CD4-positive, CD25-positive, alpha-beta regulatory T cell (primary cell): ENCODE data around the gene TSPOAP1. TPM values are rescaled to one million over a fixed set of nuclear protein-coding genes. Genes with fewer than 3 reads are reported as not detected.
"Not testable (repeated sequence)": the region's sequence is repeated elsewhere in the genome, so short reads cannot be mapped to it uniquely, and the experiment has no call there.

Experiments used
- ATAC-seq, 2 donors: fragments of 150-1000 bp; cut with Tn5 transposase; one replicate each; pipeline ENCODE4 v1.10.0; 2021; ENCODE audit warnings: low read depth in 2 of 2, moderate number of reproducible peaks in 2 of 2, moderate library complexity in 1 of 2
- DNase-seq, 3 donors: peaks; one replicate each; pipeline versions ENCODE4 v3.0.0 to v3.0.0-alpha.2; 2012 to 2022; ENCODE audit warnings: mixed read lengths in 1 of 3
- H3K27ac ChIP-seq: one replicate; pipeline ENCODE4 v1.7.0; 2013; ENCODE audit warnings: mild to moderate bottlenecking, low read length; ENCODE audit not compliant: insufficient read depth, poor library complexity, severe bottlenecking
- H3K27me3 ChIP-seq: one replicate; pipeline ENCODE4 v1.7.0; 2013; ENCODE audit warnings: low read length; ENCODE audit not compliant: control insufficient read depth, insufficient read depth
- H3K36me3 ChIP-seq: one replicate; pipeline ENCODE4 v1.7.0; 2013; ENCODE audit warnings: mild to moderate bottlenecking, low read length, moderate library complexity; ENCODE audit not compliant: control insufficient read depth, insufficient read depth
- H3K4me1 ChIP-seq: 2 replicates; pipeline ENCODE4 v1.7.0; 2013; ENCODE audit warnings: mild to moderate bottlenecking, low read length; ENCODE audit not compliant: insufficient read depth, control insufficient read depth, poor library complexity, severe bottlenecking
- H3K4me3 ChIP-seq: one replicate; pipeline ENCODE4 v1.7.0; 2013; ENCODE audit warnings: low read depth, mild to moderate bottlenecking, low read length, moderate library complexity
- H3K9me3 ChIP-seq, 2 experiments: 1 replicate in 1 of 2; 2 replicates in 1 of 2; pipeline ENCODE4 v1.7.0; 2013; ENCODE audit warnings: low read length in 2 of 2, mild to moderate bottlenecking in 1 of 2, moderate library complexity in 1 of 2; ENCODE audit not compliant: control insufficient read depth in 2 of 2
- H3K27ac Mint-ChIP-seq, 3 donors: one replicate each; pipeline ENCODE4 v1.8.0; 2020 to 2022; ENCODE audit warnings: mild to moderate bottlenecking in 3 of 3, mixed read lengths in 3 of 3, moderate library complexity in 2 of 3
- H3K27me3 Mint-ChIP-seq: one replicate; pipeline ENCODE4 v1.8.0; 2022; ENCODE audit warnings: mild to moderate bottlenecking, mixed read lengths
- H3K36me3 Mint-ChIP-seq: one replicate; pipeline ENCODE4 v1.8.0; 2020; ENCODE audit warnings: mixed read lengths
- H3K4me1 Mint-ChIP-seq, 4 donors: one replicate each; pipeline ENCODE4 v1.8.0; 2020 to 2022; ENCODE audit warnings: mixed read lengths in 4 of 4, mild to moderate bottlenecking in 1 of 4
- H3K4me3 Mint-ChIP-seq, 4 donors: one replicate each; pipeline ENCODE4 v1.8.0; 2020 to 2022; ENCODE audit warnings: mild to moderate bottlenecking in 4 of 4, mixed read lengths in 4 of 4, moderate library complexity in 3 of 4
- H3K9me3 Mint-ChIP-seq, 7 donors: one replicate each; pipeline ENCODE4 v1.8.0; 2020 to 2022; ENCODE audit warnings: mixed read lengths in 7 of 7, mild to moderate bottlenecking in 3 of 7, moderate library complexity in 2 of 7
- polyA plus RNA-seq, 4 donors: library from polyadenylated mRNA; unstranded; fragments of 300-500 nt; fragmentation: Illumina TruSeq; gene quantifications; one replicate each; pipeline ENCODE4 v1.2.3, GENCODE V29; 2021
- total RNA-seq: library from RNA; stranded (reverse); gene quantifications from one replicate; pipeline ENCODE4 v1.2.3, GENCODE V29; 2022

The TSPOAP1 gene
- total and polyA plus RNA-seq, 5 donors from 2014 or later, result 0.73 to 47.4 (median 1.0) TPM

GRCh38 chr17:58343131-58343530, 14.5 kb upstream of the TSPOAP1 start:
- H3K4me1 ChIP-seq, result peaks cover 83% of the 10 kb centered on the region
- DNase-seq (no peak), ATAC-seq (no peak)
- no peaks in the 10 kb centered on the region for H3K27me3 Mint-ChIP-seq
- no peaks in the 10 kb centered on the region for H3K27me3 ChIP-seq
- H3K4me3 Mint-ChIP-seq, result peak overlapping the region; percentile 90 to 99 (median 94)
- peak overlapping the region; percentile 83 for H3K4me3 ChIP-seq
- peaks cover 20% of the 10 kb centered on the region for H3K36me3 Mint-ChIP-seq
- peak overlapping the region; percentile 93 to 100 (median 97) for H3K27ac Mint-ChIP-seq
- H3K9me3 Mint-ChIP-seq, result no peaks in the 10 kb centered on the region
- H3K27ac ChIP-seq, result peak overlapping the region; percentile 99
- peaks cover 18 to 97% (median 64%) of the 10 kb centered on the region in 4 donors for H3K4me1 Mint-ChIP-seq
- H3K9me3 ChIP-seq, result no peaks in the 10 kb centered on the region
- peaks cover 30% of the 10 kb centered on the region for H3K36me3 ChIP-seq

- H3K36me3 Mint-ChIP-seq, result peaks cover 15% of the 10 kb centered on the region
- peak overlapping the region; percentile 93 to 100 (median 97) for H3K27ac Mint-ChIP-seq
- peak overlapping the region; percentile 90 to 99 (median 94) for H3K4me3 Mint-ChIP-seq
- H3K9me3 ChIP-seq, result no peaks in the 10 kb centered on the region
- ATAC-seq (no peak), DNase-seq (peak in 1 of 3 donors; percentile 38)
- H3K4me3 ChIP-seq, result peak overlapping the region; percentile 83
- peaks cover 18% of the 10 kb centered on the region for H3K36me3 ChIP-seq
- no peaks in the 10 kb centered on the region for H3K9me3 Mint-ChIP-seq
- H3K4me1 ChIP-seq, result peaks cover 94% of the 10 kb centered on the region
- H3K27me3 Mint-ChIP-seq, result no peaks in the 10 kb centered on the region
- H3K4me1 Mint-ChIP-seq, result peaks cover 18 to 94% (median 58%) of the 10 kb centered on the region in 4 donors
- H3K27ac ChIP-seq, result peak overlapping the region; percentile 99
- H3K27me3 ChIP-seq, result no peaks in the 10 kb centered on the region
Measured at GRCh38 chr17:58341861-58342475, 13.4 kb upstream of the TSPOAP1 start.

GRCh38 chr17:58341136-58341860, 12.7 kb upstream of the TSPOAP1 start:
- Mint-ChIP-seq H3K27ac (peak overlapping the region; percentile 93 to 100 (median 99)), H3K4me3 (peak overlapping the region; percentile 90 to 99 (median 98)), H3K36me3 (peaks cover 14% of the 10 kb centered on the region), H3K4me1 (peaks cover 18 to 95% (median 59%) of the 10 kb centered on the region in 4 donors)
- H3K27ac ChIP-seq, result peak overlapping the region; percentile 99
- H3K36me3 ChIP-seq, result peaks cover 12% of the 10 kb centered on the region
- not testable (repeated sequence) for H3K27me3 Mint-ChIP-seq, DNase-seq, H3K27me3 ChIP-seq, H3K9me3 ChIP-seq, ATAC-seq, H3K9me3 Mint-ChIP-seq
- peak overlapping the region; percentile 87 for H3K4me3 ChIP-seq
- H3K4me1 ChIP-seq, result peaks cover 100% of the 10 kb centered on the region

GRCh38 chr17:58340405-58340876, 11.8 kb upstream of the TSPOAP1 start:
- H3K27ac Mint-ChIP-seq, result peak overlapping the region; percentile 93 to 100 (median 99)
- DNase-seq, result no peak
- peaks cover 18 to 95% (median 59%) of the 10 kb centered on the region in 4 donors for H3K4me1 Mint-ChIP-seq

DNA sequence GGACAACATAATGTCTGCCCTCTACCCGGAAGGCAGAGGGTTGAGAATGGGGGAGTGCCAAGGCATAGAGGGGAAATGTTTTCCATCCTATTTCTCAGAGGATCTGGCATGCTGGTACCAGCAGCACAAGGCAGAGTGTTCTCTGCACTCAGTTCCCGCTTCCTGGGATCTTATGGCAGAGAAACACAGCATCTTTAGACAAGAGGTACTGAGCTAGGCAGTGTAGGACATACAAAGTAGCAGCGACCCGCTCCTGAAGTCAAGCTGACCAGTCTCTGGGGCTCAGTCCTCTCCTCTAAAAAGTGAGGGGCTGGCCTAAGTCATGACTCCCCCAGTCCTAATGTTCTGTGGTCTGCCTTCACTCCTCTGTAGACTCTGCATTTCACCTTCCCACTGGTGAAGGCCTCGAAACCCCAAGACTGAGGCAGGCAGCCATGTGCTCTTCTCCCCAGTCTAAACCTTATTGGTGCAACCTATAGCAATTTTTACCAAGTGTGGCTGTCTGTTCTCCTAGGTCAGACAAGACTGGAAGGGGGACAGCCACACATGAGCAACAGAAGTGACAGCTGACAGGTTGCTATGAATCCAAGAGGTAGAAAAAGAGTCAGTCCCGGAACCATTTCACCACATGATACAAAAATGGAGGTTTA, 11.3 kb upstream of the TSPOAP1 start:
- no peak for ATAC-seq
- Mint-ChIP-seq H3K27me3 (no peaks in the 10 kb centered on the region), H3K36me3 (peaks cover 7% of the 10 kb centered on the region), H3K4me1 (peaks cover 13 to 95% (median 57%) of the 10 kb centered on the region in 4 donors), H3K27ac (peak overlapping the region; percentile 93 to 100 (median 99)), H3K9me3 (no peaks in the 10 kb centered on the region), H3K4me3 (peak overlapping the region; percentile 97 to 100 (median 99))
- Histone ChIP-seq H3K9me3 (no peaks in the 10 kb centered on the region), H3K4me3 (peak overlapping the region; percentile 87), H3K27ac (peak overlapping the region; percentile 99), H3K27me3 (no peaks in the 10 kb centered on the region), H3K4me1 (peaks cover 100% of the 10 kb centered on the region), H3K36me3 (no peaks in the 10 kb centered on the region)
- peak in 2 of 3 donors; percentile 24 to 54 for DNase-seq

More at GRCh38 chr17:58340405-58340876, 11.8 kb upstream of the TSPOAP1 start:
- Mint-ChIP-seq H3K4me3 (peak overlapping the region; percentile 97 to 100 (median 99)), H3K36me3 (peaks cover 13% of the 10 kb centered on the region), H3K27me3 (no peaks in the 10 kb centered on the region), H3K9me3 (no peaks in the 10 kb centered on the region)
- peaks cover 100% of the 10 kb centered on the region for H3K4me1 ChIP-seq
- peaks cover 3% of the 10 kb centered on the region for H3K36me3 ChIP-seq
- no peaks in the 10 kb centered on the region for H3K9me3 ChIP-seq
- peak overlapping the region; percentile 99 for H3K27ac ChIP-seq
- no peak for ATAC-seq
- peak overlapping the region; percentile 87 for H3K4me3 ChIP-seq
- H3K27me3 ChIP-seq, result no peaks in the 10 kb centered on the region

DNA sequence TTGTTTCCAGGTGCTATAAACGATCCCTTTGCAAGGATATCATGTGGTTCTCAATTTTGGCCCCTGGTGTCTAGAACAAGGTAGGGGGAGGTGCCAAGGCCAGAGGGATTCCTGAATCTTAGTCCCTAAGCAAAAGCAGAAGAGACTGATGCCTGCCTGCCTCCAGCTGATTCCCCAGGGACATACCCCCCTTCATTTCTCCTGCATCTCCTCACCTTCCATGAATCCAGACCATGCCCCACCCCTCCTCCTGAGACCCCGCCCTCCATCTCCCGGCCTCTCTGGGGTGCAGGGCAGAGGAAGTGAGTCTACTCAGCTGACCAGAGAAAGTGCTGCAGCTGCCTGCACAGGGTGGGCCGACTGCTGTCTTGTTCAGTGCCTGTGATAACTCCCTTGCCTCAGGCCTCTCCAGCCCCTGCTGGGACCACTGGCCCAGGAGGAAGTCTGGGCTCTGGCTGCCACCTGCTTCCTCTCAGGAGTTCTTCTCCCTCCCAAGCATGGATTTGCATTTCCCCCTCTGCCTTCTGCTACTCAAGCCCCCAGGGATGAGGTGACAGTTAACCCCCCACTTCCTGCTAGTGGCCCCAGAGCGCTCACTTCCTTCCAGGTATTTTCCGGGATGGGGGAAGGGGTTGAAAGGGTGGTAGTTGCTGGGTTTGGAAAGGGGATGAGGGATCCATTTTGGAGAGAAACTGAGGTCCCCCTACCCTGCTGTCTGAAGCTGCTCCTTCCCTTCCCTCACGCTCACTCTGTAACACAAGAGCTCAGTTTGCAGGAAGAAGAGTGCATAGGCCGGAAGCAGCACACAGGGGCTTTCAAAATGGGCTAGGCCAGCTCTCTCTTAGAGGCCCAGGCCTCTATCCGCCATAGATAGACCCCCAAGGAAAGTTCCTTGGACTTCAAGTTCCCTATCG, 10.5 kb upstream of the TSPOAP1 start:
- DNase-seq (peak in 2 of 3 donors; percentile 48 to 82), ATAC-seq (no peak)
- Histone ChIP-seq H3K9me3 (no peaks in the 10 kb centered on the region), H3K4me1 (peaks cover 100% of the 10 kb centered on the region), H3K4me3 (peak overlapping the region; percentile 87), H3K27me3 (no peaks in the 10 kb centered on the region), H3K27ac (peak overlapping the region; percentile 99), H3K36me3 (no peaks in the 10 kb centered on the region)
- peaks cover 10 to 95% (median 60%) of the 10 kb centered on the region in 4 donors for H3K4me1 Mint-ChIP-seq
- peaks cover 6% of the 10 kb centered on the region for H3K36me3 Mint-ChIP-seq
- no peaks in the 10 kb centered on the region for H3K27me3 Mint-ChIP-seq
- H3K9me3 Mint-ChIP-seq, result no peaks in the 10 kb centered on the region
- peak overlapping the region; percentile 93 to 100 (median 99) for H3K27ac Mint-ChIP-seq
- peak overlapping the region; percentile 97 to 100 (median 99) for H3K4me3 Mint-ChIP-seq

GRCh38 chr17:58338454-58338840, 9.9 kb upstream of the TSPOAP1 start:
- Mint-ChIP-seq H3K36me3 (peaks cover 6% of the 10 kb centered on the region), H3K4me3 (peak overlapping the region; percentile 97 to 100 (median 99)), H3K27ac (peak overlapping the region; percentile 93 to 100 (median 99)), H3K27me3 (no peaks in the 10 kb centered on the region), H3K9me3 (no peaks in the 10 kb centered on the region), H3K4me1 (peaks cover 8 to 95% (median 59%) of the 10 kb centered on the region in 4 donors)
- H3K27ac ChIP-seq, result peak overlapping the region; percentile 99
- H3K27me3 ChIP-seq, result no peaks in the 10 kb centered on the region
- no peak for DNase-seq
- H3K4me1 ChIP-seq, result peaks cover 100% of the 10 kb centered on the region
- no peak for ATAC-seq
- H3K9me3 ChIP-seq, result no peaks in the 10 kb centered on the region
- peak overlapping the region; percentile 87 for H3K4me3 ChIP-seq
- H3K36me3 ChIP-seq, result no peaks in the 10 kb centered on the region
